Fibroblast of pulmonary artery (primary cell): Measurements from ENCODE around the gene ARHGAP15.

Experiments
- DNase-seq: peaks from one replicate; pipeline ENCODE4 v3.0.0-alpha.2; 2010; ENCODE audit warnings: low read depth
- H3K4me3 ChIP-seq: replicated peaks from 2 replicates; pipeline ENCODE4 v1.5.1; 2011; ENCODE audit warnings: low read depth, mild to moderate bottlenecking, control low read depth, low read length, moderate library complexity
- CTCF ChIP-seq: IDR thresholded peaks from 2 replicates; pipeline ENCODE4 v1.5.1; 2011; ENCODE audit warnings: mild to moderate bottlenecking, control low read depth, low read length, inconsistent platforms; ENCODE audit errors: missing control alignments

ARHGAP15 gene

GRCh38 chr2:143431316-143431715 is 302.1 kb downstream of the ARHGAP15 start:
- TF ChIP-seq CTCF, result no peak
- peak; percentile 18 for DNase-seq
- no peak overlapping the region for H3K4me3 ChIP-seq

- peak; percentile 31 for DNase-seq
- TF ChIP-seq CTCF, result peak; percentile 13
- H3K4me3 ChIP-seq, result no peak overlapping the region
Observed at GRCh38 chr2:143433251-143433650, 304.0 kb downstream of the ARHGAP15 start.

- DNase-seq, result no peak
- TF ChIP-seq CTCF, result no peak
- H3K4me3 ChIP-seq, result no peak overlapping the region
Observed at GRCh38 chr2:143433840-143434239, 304.6 kb downstream of the ARHGAP15 start.

- no peak for DNase-seq
- TF ChIP-seq CTCF, result no peak
- H3K4me3 ChIP-seq, result no peak overlapping the region
Observed at GRCh38 chr2:143434445-143434844, 305.2 kb downstream of the ARHGAP15 start.

- TF ChIP-seq CTCF, result no peak
- H3K4me3 ChIP-seq, result no peak overlapping the region
- peak; percentile 34 for DNase-seq
Observed at GRCh38 chr2:143435131-143435530, 305.9 kb downstream of the ARHGAP15 start.

- no peak for DNase-seq
- no peak overlapping the region for H3K4me3 ChIP-seq
- no peak for TF ChIP-seq CTCF
Observed at GRCh38 chr2:143436951-143437350, 307.7 kb downstream of the ARHGAP15 start.

- TF ChIP-seq CTCF, result no peak
- H3K4me3 ChIP-seq, result no peak overlapping the region
- no peak for DNase-seq
Observed at GRCh38 chr2:143440411-143441012, 311.3 kb downstream of the ARHGAP15 start.
